ENCODE results near the gene CCL16.

DNA sequence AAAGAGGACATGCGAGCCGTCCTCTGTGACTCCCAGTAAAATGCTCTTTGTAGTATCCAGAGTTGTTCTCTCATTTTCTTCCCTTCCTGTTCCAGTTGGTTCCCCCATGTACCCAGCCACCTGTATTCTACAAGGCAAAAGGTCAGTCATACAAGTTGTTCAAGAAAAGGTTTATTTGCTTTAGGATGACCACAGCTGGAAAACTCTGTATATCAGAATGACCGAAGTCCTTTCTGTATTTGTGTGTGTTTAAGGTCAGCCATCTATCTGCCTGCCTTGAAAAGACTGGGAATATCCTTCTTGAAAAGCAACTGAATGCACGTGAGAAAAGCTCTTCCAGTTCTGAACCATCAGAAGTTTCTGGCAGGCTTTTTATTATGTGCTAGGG, 8.4 kb downstream of the CCL16 start:
- TF ChIP-seq, protein P1, sequence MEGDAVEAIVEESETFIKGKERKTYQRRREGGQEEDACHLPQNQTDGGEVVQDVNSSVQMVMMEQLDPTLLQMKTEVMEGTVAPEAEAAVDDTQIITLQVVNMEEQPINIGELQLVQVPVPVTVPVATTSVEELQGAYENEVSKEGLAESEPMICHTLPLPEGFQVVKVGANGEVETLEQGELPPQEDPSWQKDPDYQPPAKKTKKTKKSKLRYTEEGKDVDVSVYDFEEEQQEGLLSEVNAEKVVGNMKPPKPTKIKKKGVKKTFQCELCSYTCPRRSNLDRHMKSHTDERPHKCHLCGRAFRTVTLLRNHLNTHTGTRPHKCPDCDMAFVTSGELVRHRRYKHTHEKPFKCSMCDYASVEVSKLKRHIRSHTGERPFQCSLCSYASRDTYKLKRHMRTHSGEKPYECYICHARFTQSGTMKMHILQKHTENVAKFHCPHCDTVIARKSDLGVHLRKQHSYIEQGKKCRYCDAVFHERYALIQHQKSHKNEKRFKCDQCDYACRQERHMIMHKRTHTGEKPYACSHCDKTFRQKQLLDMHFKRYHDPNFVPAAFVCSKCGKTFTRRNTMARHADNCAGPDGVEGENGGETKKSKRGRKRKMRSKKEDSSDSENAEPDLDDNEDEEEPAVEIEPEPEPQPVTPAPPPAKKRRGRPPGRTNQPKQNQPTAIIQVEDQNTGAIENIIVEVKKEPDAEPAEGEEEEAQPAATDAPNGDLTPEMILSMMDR (conservative IDR thresholded peaks at IDR 0.05; ENCODE audit: low read length), result no peak
- no peak for TF ChIP-seq EZH2phosphoT487 (IDR thresholded peaks at IDR 0.05; ENCODE audit: borderline replicate concordance)
